HG02852 (cell line): ENCODE results near the gene SCYGR2.
A peak's percentile ranks its signal among the peaks of the same experiment; 100 is the strongest.

Experiments used
- ATAC-seq: cut with Tn5 transposase; IDR thresholded peaks from one replicate; pipeline ENCODE4 v1.9.1; 2021; ENCODE audit warnings: mild to moderate bottlenecking, moderate library complexity; ENCODE audit not compliant: unreplicated experiment

SCYGR2 gene

GRCh38 chr2:227612546-227613271 lies 14.0 kb downstream of the SCYGR2 start:
- no peak for ATAC-seq

DNA sequence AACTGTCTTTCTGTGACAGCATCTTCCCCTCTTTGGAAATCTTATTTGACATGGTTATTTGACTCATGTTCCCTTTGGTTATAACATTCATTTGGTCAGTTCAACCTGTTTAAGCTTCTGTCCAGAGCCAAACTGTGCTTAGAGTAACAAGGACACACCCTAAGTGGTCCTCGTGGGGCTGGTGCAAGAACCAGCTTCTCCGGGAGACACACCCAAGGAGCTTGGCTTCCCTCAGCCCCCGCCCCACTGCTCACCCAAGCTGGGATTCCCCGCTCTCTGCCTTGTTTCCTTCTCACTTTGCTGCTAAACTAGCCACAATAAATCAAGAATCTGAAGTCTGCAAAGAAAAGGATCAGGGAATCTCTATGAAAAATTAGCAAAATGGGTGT lies 14.6 kb downstream of the SCYGR2 start:
- no peak for ATAC-seq

- no peak for ATAC-seq
These were observed 15.6 kb downstream of the SCYGR2 start for GRCh38 chr2:227614246-227614645.

DNA sequence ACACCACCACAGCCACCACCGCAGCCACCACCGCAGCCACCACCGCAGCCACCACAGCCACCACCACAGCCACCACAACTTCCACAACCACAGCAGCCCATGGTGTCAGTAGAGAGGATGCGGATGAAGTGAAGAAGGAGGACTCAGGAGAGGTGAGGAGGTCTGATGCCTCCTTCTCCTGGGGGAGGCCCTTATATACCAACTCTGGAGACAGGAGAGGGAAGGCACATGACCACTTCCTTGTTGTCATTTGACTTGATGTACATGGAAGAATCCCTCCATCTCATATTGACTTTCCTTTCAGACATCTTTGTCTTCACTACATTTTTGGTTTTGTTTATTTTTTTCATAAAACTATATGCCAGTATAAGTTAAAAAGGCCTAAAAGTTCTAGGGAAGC lies 16.0 kb downstream of the SCYGR2 start, which contains the start of gene SCYGR3:
Gene SCYGR3, minus strand, starts transcription at position 101 of the 400 bp plus-strand sequence. Its CDS starts 0 bp downstream, at position 101.
- ATAC-seq = no peak

GRCh38 chr2:227615181-227615580 lies 16.5 kb downstream of the SCYGR2 start:
- no peak for ATAC-seq

DNA sequence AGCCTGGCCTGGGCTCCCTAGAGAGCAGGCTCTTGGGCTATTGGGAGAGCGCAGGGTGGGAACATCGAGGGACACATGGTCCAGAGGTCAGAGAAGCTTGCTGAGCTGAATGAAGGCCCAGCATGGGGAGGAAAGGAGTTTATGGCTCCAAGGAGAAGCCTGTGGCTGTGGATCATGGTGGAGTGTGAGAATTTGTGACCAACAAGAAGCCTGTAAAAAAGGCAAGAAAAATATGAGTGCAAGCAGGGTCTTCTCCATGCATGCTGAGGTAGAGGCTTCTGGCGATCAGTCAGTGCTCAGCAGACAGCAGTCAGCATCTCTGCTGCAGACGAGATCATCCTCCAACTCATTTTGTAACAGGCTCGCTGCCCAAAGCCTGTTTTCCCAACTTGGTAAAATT lies 17.2 kb downstream of the SCYGR2 start:
- no peak for ATAC-seq

GRCh38 chr2:227616631-227617030 lies 17.9 kb downstream of the SCYGR2 start:
- ATAC-seq = no peak

DNA sequence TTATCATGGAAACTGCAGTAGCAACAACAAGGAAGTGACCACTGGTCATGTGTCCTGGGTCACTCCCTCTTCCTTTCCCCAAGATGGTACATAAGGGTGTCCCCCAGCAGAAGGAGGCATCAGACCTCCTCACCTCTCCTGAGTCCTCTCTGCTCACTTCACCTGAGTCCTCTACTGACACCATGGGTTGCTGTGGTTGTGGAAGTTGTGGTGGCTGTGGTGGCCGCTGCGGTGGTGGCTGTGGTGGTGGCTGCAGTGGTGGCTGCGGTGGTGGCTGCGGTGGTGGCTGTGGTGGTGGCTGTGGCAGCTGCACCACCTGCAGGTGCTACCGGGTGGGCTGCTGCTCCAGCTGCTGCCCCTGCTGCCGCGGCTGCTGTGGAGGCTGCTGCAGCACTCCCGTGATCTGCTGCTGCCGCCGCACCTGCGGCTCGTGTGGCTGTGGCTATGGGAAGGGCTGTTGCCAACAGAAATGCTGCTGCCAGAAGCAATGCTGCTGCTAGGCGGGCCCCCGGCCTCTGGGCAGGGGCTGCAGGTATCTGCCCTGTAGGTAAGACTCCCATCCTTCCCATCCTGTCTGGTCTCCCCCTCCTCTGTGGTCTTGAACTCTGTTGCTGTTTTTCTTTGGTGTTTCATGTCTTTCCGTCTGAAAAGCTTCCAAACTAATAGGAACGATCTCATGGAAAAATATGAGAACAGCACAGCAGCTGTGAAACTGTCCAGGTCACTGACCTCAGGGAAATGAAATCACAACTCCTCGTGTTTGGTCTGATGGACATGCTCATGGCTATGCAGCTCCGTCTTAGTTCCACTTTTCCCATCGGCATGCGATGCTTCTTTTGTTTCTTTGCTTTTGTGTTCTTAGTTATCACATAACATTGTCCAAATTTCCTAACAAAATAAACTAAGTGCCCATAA lies 18.9 kb downstream of the SCYGR2 start, which contains the start of gene SCYGR4:
Gene SCYGR4, plus strand, starts transcription at position 183 of the 915 bp plus-strand sequence. Its CDS starts 0 bp downstream, at position 183.
- ATAC-seq = no peak

GRCh38 chr2:227623226-227623625 lies 24.5 kb downstream of the SCYGR2 start:
- ATAC-seq = no peak

DNA sequence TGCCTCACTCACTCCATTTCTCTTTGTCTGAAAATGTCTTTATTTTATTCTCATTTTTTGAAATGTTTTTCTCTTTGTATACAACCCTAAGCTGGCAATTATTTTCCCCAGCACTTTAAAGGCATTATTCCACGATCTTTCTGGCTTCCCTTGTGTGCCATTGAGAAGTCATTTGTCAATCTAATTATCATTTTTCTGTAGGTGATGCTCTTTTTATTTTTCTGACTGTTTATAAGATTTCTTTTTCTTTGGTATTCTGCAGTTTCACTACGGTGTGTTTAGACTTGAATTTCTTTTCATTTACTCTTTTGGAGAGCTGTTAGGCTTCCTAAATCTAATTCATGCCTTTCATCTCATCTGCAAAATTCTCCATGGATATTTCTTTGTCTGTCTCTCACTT lies 26.7 kb downstream of the SCYGR2 start:
- ATAC-seq = no peak

DNA sequence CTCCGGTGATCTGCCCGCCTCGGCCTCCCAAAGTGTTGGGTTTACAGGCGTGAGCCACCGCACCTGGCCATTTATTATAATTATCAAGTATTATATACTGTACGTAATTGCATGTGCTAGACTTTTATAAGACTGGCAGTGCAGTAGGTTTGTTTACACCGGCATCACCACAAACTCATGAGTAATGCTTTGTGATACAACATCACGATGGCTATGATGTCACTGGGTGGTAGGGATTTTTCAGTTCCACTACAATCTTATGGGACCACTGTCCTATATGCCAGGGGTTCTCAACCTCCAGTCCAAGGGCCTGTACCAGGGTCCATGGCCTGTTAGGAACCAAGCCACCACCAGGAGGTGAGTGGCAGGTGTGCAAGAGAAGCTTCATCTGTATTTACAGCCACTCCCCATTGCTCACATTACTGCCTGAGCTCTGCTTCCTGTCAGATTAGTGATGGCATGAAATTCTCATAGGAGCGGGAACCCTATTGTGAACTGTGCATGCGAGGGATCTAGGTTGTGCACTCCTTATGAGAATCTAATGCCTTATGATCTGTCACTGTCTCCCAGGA lies 28.0 kb downstream of the SCYGR2 start:
- ATAC-seq = no peak

GRCh38 chr2:227627769-227628168 lies 29.1 kb downstream of the SCYGR2 start:
- ATAC-seq = peak; percentile 99

DNA sequence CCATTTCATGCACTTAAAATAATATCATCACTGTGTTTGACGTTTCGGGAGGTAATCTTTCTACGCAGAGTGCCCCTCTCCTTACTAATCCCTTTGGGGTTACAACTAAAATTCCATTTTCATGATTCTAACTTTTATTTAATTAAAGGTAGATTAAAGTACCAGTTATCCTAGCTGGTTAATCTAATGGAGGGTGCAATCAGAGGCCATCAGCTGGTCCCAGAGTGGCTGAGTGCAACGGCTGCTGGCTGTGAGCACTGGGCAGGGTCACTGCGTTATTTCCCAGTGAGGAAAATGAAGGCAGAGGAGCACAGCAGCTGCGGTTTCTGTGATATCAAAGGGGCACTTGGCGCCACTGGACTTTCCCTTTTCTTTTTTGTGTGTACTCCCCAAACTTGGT lies 30.7 kb downstream of the SCYGR2 start:
- no peak for ATAC-seq

DNA sequence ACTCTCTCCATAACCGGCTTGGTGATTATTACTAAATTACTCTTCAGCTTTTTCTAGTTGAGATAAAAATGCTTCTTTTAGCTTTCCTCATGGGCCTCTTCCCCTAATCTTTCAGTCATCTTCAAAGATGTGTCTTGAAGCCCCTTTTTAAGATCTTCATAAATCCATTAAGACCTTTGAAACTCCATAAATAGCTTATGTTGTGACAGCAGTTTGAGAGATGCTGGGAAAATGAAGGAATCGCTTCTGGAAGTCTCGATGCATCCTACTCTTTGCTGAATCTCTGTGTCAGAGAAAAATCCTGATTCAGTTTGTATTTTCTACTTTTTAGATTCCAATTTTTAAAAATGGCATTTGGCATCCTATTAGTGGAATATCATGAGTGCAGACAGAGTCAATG lies 31.6 kb downstream of the SCYGR2 start:
- ATAC-seq = no peak

DNA sequence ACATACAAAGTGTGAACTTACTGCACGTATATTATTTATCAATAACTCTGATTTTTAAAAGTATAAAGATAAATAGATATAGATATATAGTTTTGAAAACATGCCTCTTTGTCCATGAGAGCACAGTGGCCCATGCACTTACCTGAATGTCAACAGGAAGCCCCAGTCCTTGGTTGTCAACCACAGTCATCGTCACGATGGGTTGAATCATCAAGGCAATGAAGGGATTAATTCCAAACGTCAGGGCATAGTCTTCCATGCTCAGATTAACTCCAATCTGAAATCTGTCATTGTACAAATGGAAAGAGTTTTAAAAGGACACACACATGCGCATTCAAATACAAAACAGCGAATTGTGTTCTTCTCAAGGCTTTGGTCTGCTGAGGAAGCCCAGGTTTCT lies 34.1 kb downstream of the SCYGR2 start:
- ATAC-seq = no peak

GRCh38 chr2:227634201-227634600 lies 35.5 kb downstream of the SCYGR2 start:
- ATAC-seq = no peak

- no peak for ATAC-seq
These were observed 44.0 kb downstream of the SCYGR2 start for GRCh38 chr2:227642656-227643055.

DNA sequence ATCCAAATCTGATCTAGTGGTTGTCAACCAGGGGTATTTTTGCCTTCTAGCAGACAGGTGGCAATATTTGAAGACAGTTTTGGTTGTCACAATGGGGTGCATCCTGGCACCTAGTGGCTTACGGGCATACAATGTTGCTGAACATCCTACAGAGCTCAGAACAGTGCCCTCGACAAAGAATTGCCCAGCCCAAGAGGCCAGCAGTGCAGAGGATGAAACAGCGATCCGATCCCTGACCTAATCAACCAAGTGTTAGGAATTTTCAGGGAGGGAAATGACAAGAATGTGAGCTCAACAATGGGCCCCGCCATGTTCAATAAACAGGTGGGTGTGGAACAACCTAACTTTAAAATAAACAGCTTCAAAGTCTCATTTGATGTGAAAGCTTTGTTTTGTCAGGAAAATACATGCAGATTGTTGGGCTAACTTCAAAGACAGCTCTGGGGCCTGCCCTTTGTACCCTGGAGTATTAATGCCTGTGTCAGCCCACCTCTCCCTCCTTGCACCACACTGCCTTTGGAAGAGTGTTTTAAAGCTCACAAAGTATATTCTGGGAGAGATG lies 45.4 kb downstream of the SCYGR2 start:
- ATAC-seq = no peak
